MM.1S (cell line): Measurements from ENCODE around the gene SPATA21.

ENCODE experiments used
- DNase-seq: peaks from one replicate; pipeline ENCODE4 v3.0.0-alpha.2; 2015
- H2AFZ ChIP-seq: fragments of 300-600 bp; sonication (generic); 2 replicates; pipeline ENCODE4 v1.6.0; 2016; ENCODE audit warnings: antibody characterized with exemption, low read length
- H3F3A ChIP-seq: fragments of 300-600 bp; sonication (generic); 2 replicates; pipeline ENCODE4 v1.6.1; 2016; ENCODE audit warnings: mild to moderate bottlenecking, antibody characterized with exemption, low read length, moderate library complexity, mixed read lengths; ENCODE audit not compliant: insufficient read depth
- H3K27ac ChIP-seq: fragments of 300-600 bp; sonication (generic); 2 replicates; pipeline ENCODE4 v1.5.1; 2016; ENCODE audit warnings: mild to moderate bottlenecking, low read length
- H3K27me3 ChIP-seq: fragments of 300-600 bp; sonication (generic); replicated peaks from 2 replicates; pipeline ENCODE4 v1.6.0; 2016; ENCODE audit warnings: low read length; ENCODE audit not compliant: insufficient read depth
- H3K36me3 ChIP-seq: fragments of 300-600 bp; sonication (generic); replicated peaks from 2 replicates; pipeline ENCODE4 v1.6.1; 2016; ENCODE audit warnings: mild to moderate bottlenecking, low read length, mixed read lengths; ENCODE audit not compliant: insufficient read depth
- H3K4me1 ChIP-seq: fragments of 300-600 bp; sonication (generic); 2 replicates; pipeline ENCODE4 v1.6.1; 2016; ENCODE audit warnings: low read length, mixed read lengths
- H3K4me2 ChIP-seq: fragments of 300-600 bp; sonication (generic); 2 replicates; pipeline ENCODE4 v1.6.0; 2016; ENCODE audit warnings: low read depth, low read length
- H3K4me3 ChIP-seq: fragments of 300-600 bp; sonication (generic); 2 replicates; pipeline ENCODE4 v1.5.1; 2016; ENCODE audit warnings: low read length, mixed read lengths
- H3K79me2 ChIP-seq: fragments of 300-600 bp; sonication (generic); 2 replicates; pipeline ENCODE4 v1.6.1; 2016; ENCODE audit warnings: mixed run types, low read length, mixed read lengths
- H3K9ac ChIP-seq: fragments of 300-600 bp; sonication (generic); 2 replicates; pipeline ENCODE4 v1.6.1; 2016; ENCODE audit warnings: low read length, mixed read lengths
- H3K9me2 ChIP-seq: fragments of 300-600 bp; sonication (generic); replicated peaks from 2 replicates; pipeline ENCODE4 v1.6.1; 2016; ENCODE audit warnings: mild to moderate bottlenecking, low read length, mixed read lengths; ENCODE audit not compliant: insufficient read depth
- H3K9me3 ChIP-seq: fragments of 300-600 bp; sonication (generic); replicated peaks from 2 replicates; pipeline ENCODE4 v1.6.1; 2016; ENCODE audit warnings: mild to moderate bottlenecking, low read length, mixed read lengths; ENCODE audit not compliant: insufficient read depth
- H4K20me1 ChIP-seq: fragments of 300-600 bp; sonication (generic); 2 replicates; pipeline ENCODE4 v1.6.1; 2016; ENCODE audit warnings: mild to moderate bottlenecking, low read length, moderate library complexity, mixed read lengths; ENCODE audit not compliant: insufficient read depth
- CTCF ChIP-seq: fragments of 300-600 bp; sonication (generic); IDR thresholded peaks from 2 replicates; pipeline ENCODE4 v1.5.1; 2016; ENCODE audit warnings: antibody characterized with exemption, low read length, mixed read lengths
- EZH2 ChIP-seq: fragments of 300-600 bp; sonication (generic); optimal IDR thresholded peaks from 2 replicates; pipeline ENCODE3; 2017; ENCODE audit warnings: low read depth, mild to moderate bottlenecking, antibody characterized with exemption, low read length, mixed read lengths
- EZH2phosphoT487 ChIP-seq: fragments of 300-600 bp; sonication (generic); IDR thresholded peaks from 2 replicates; pipeline ENCODE4 v1.6.1; 2018; ENCODE audit warnings: antibody characterized with exemption, low read length

SPATA21 gene

GRCh38 chr1:16462773-16463330 is 25.6 kb upstream of the SPATA21 start:
- peaks cover 12% of the 10 kb centered on the region for H3K36me3 ChIP-seq
- no peak for TF ChIP-seq EZH2phosphoT487
- no peak for TF ChIP-seq CTCF
- TF ChIP-seq EZH2: no peak
- peaks cover 2% of the 10 kb centered on the region; the same call in 1 of the 2 replicates for H4K20me1 ChIP-seq
- DNase-seq: no peak
- H3K27ac ChIP-seq: no peak overlapping the region
- H3K9me2 ChIP-seq: no peaks in the 10 kb centered on the region
- no peaks in the 10 kb centered on the region for H3K4me1 ChIP-seq
- no peak overlapping the region for H2AFZ ChIP-seq
- H3K4me2 ChIP-seq: no peak overlapping the region
- H3K4me3 ChIP-seq: no peak overlapping the region
- H3K27me3 ChIP-seq: no peaks in the 10 kb centered on the region
- H3K79me2 ChIP-seq: peaks cover 2% of the 10 kb centered on the region; the same call in 1 of the 2 replicates
- no peak overlapping the region for H3K9ac ChIP-seq
- H3K9me3 ChIP-seq: no peaks in the 10 kb centered on the region
- H3F3A ChIP-seq: no peaks in the 10 kb centered on the region

- peaks cover 2% of the 10 kb centered on the region; the same call in 1 of the 2 replicates for H3K79me2 ChIP-seq
- H2AFZ ChIP-seq: no peak overlapping the region
- H3K4me3 ChIP-seq: no peak overlapping the region
- no peaks in the 10 kb centered on the region for H3K9me3 ChIP-seq
- no peak for TF ChIP-seq EZH2
- TF ChIP-seq EZH2phosphoT487: no peak
- no peak for TF ChIP-seq CTCF
- H3K4me2 ChIP-seq: no peak overlapping the region
- H3K4me1 ChIP-seq: no peaks in the 10 kb centered on the region
- no peak for DNase-seq
- peaks cover 2% of the 10 kb centered on the region; the same call in 1 of the 2 replicates for H4K20me1 ChIP-seq
- H3K27me3 ChIP-seq: no peaks in the 10 kb centered on the region
- H3K36me3 ChIP-seq: peaks cover 12% of the 10 kb centered on the region
- H3F3A ChIP-seq: no peaks in the 10 kb centered on the region
- no peaks in the 10 kb centered on the region for H3K9me2 ChIP-seq
- no peak overlapping the region for H3K27ac ChIP-seq
- H3K9ac ChIP-seq: no peak overlapping the region
Measured at GRCh38 chr1:16461681-16462080, 24.5 kb upstream of the SPATA21 start.

DNA sequence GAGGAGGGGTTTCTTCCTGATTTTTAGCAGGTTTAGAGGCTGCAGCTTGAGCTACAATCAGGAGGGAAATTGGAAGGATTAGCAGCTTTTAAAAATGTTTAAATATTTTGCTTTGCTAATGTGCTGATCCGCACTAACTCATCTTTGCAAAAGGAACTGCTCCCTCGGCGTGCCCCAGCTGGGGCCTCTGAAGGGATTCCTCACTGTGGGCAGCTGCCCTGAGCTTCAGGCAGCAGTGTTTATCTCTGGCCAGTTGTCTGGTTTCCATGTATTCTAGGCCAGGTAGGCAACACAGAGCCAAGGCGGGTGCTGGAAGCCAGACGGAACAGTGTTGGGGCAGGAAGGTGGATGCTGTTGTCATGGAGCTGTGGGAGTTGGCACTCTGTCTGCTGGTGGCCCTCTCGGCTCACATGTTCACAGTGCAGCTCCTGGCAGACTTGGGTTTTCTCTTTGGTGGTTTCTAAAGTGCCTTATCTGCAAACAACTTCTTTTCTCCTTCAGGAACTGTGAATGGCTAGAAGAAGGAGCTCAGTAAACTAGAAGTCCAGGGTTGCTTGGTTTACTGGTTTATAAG is 22.2 kb upstream of the SPATA21 start:
- no peak for DNase-seq
- Histone ChIP-seq H3K9me2 (no peaks in the 10 kb centered on the region), H3K9me3 (no peaks in the 10 kb centered on the region), H3K9ac (no peak overlapping the region), H3K27ac (no peak overlapping the region), H3K4me3 (no peak overlapping the region), H3K79me2 (peaks cover 8% of the 10 kb centered on the region; the same call in 1 of the 2 replicates), H2AFZ (no peak overlapping the region), H3K36me3 (peaks cover 12% of the 10 kb centered on the region), H3K4me1 (no peaks in the 10 kb centered on the region), H3K27me3 (no peaks in the 10 kb centered on the region), H3K4me2 (no peak overlapping the region), H3F3A (no peaks in the 10 kb centered on the region), H4K20me1 (peaks cover 2% of the 10 kb centered on the region; the same call in 1 of the 2 replicates)
- no peak for TF ChIP-seq EZH2
- TF ChIP-seq EZH2phosphoT487: no peak
- TF ChIP-seq CTCF: no peak
